ENCODE data around the gene DNLZ.

DNA sequence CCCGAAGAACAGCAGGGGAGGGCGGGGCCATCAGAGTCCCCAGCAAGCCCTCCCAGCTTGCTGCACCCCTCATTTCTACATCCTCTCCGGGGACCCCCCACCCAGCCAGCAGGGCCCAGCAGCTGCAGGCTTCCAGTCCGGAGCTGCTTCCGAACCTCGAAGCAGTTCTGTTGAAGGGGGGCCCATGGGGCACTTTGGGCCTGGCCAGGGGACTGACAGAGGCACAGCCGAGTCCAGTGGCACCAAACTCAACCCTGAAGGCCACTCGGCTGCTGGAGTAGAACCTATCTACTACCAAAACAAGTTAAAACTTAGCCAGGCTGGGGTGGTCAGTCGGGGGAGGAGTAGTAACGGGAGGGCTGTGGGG is 51.6 kb downstream of the DNLZ start:
- TF ChIP-seq TAF1 (IDR thresholded peaks at IDR 0.05; ENCODE audit: borderline replicate concordance, low read depth, low read length) = no peak
- TF ChIP-seq POLR2A (IDR thresholded peaks at IDR 0.05; ENCODE audit: low read depth, low read length) = no peak

All from GM12892 (cell line).